DND-41 (cell line): ENCODE results near the gene CALHM6.

Experiments
- ATAC-seq: fragments of 200-7000 bp; cut with Tn5 transposase; 3 replicates; pipeline ENCODE4 v1.9.1; 2021; ENCODE audit warnings: low read depth; ENCODE audit not compliant: insufficient read depth
- DNase-seq: peaks from one replicate; pipeline ENCODE4 v3.0.0-alpha.2; 2020
- H2AFZ ChIP-seq: 2 replicates; pipeline ENCODE4 v1.6.0; 2012; ENCODE audit warnings: low read depth, low read length
- H3K27ac ChIP-seq: 2 replicates; pipeline ENCODE4 v1.5.1; 2012; ENCODE audit warnings: low read length, inconsistent platforms
- H3K27me3 ChIP-seq: fragments of 200-600 bp; sonication (generic); 2 replicates; pipeline ENCODE4 v1.6.0; 2012; ENCODE audit warnings: low read length, mild to moderate bottlenecking, inconsistent platforms; ENCODE audit not compliant: insufficient read depth, poor library complexity
- H3K36me3 ChIP-seq: 2 replicates; pipeline ENCODE4 v1.5.1; 2012; ENCODE audit warnings: low read length, inconsistent platforms; ENCODE audit not compliant: insufficient read depth
- H3K4me1 ChIP-seq: 2 replicates; pipeline ENCODE4 v1.5.1; 2012; ENCODE audit warnings: mild to moderate bottlenecking, low read length; ENCODE audit not compliant: insufficient read depth
- H3K4me2 ChIP-seq: 2 replicates; pipeline ENCODE4 v1.6.0; 2012; ENCODE audit warnings: mild to moderate bottlenecking, moderate library complexity, low read length, inconsistent platforms; ENCODE audit not compliant: insufficient read depth
- H3K4me3 ChIP-seq, 2 experiments: fragments of 200-600 bp in 1 of 2; shearing (Covaris generic) in 1 of 2; 2 replicates each; pipeline ENCODE4 v1.5.1; 2012 to 2016; ENCODE audit warnings: inconsistent platforms in 2 of 2, low read length in 2 of 2, mild to moderate bottlenecking in 2 of 2, low read depth in 1 of 2, moderate library complexity in 1 of 2
- H3K79me2 ChIP-seq: 2 replicates; pipeline ENCODE4 v1.6.0; 2012; ENCODE audit warnings: low read length, inconsistent platforms; ENCODE audit not compliant: insufficient read depth
- H3K9ac ChIP-seq: 2 replicates; pipeline ENCODE4 v1.6.0; 2012; ENCODE audit warnings: low read depth, mild to moderate bottlenecking, inconsistent platforms, low read length, moderate library complexity
- H3K9me3 ChIP-seq: 2 replicates; pipeline ENCODE4 v1.5.1; 2012; ENCODE audit warnings: low read length, moderate library complexity, mild to moderate bottlenecking, inconsistent platforms; ENCODE audit not compliant: insufficient read depth, severe bottlenecking
- H4K20me1 ChIP-seq: 2 replicates; pipeline ENCODE4 v1.6.0; 2012; ENCODE audit warnings: low read length; ENCODE audit not compliant: insufficient read depth
- CTCF ChIP-seq: IDR thresholded peaks from 2 replicates; pipeline ENCODE4 v1.5.1; 2012; ENCODE audit warnings: borderline replicate concordance, low read length, moderate library complexity, mild to moderate bottlenecking; ENCODE audit not compliant: poor library complexity, severe bottlenecking; ENCODE audit errors: extremely low read depth
- EZH2 ChIP-seq: IDR thresholded peaks from 3 replicates; pipeline ENCODE4 v1.6.1; 2012; ENCODE audit warnings: borderline replicate concordance, low read depth, mild to moderate bottlenecking, moderate library complexity, low read length, inconsistent platforms; ENCODE audit not compliant: severe bottlenecking

CALHM6 gene

GRCh38 chr6:116437656-116438055, 23.5 kb upstream of the CALHM6 start:
- Histone ChIP-seq H3K79me2 (no peaks in the 10 kb centered on the region), H3K27ac (no peak overlapping the region), H3K27me3 (no peaks in the 10 kb centered on the region), H3K4me1 (no peaks in the 10 kb centered on the region), H3K9me3 (no peaks in the 10 kb centered on the region), H3K9ac (no peak overlapping the region), H3K4me2 (no peak overlapping the region), H3K36me3 (no peaks in the 10 kb centered on the region), H3K4me3 (no peak overlapping the region), H2AFZ (no peak overlapping the region), H4K20me1 (no peaks in the 10 kb centered on the region)
- no peak for TF ChIP-seq EZH2
- TF ChIP-seq CTCF: no peak
- ATAC-seq (no peak), DNase-seq (no peak)

GRCh38 chr6:116438590-116439448, 22.4 kb upstream of the CALHM6 start:
- H3K27ac ChIP-seq: no peak overlapping the region
- H3K79me2 ChIP-seq: no peaks in the 10 kb centered on the region
- H2AFZ ChIP-seq: no peak overlapping the region
- no peak overlapping the region for H3K4me2 ChIP-seq
- ATAC-seq (no peak), DNase-seq (no peak)
- TF ChIP-seq CTCF (no peak), EZH2 (no peak)
- H3K4me3 ChIP-seq: no peak overlapping the region
- no peaks in the 10 kb centered on the region for H3K27me3 ChIP-seq
- H3K9ac ChIP-seq: no peak overlapping the region
- no peaks in the 10 kb centered on the region for H3K36me3 ChIP-seq
- H3K4me1 ChIP-seq: no peaks in the 10 kb centered on the region
- no peaks in the 10 kb centered on the region for H4K20me1 ChIP-seq
- no peaks in the 10 kb centered on the region for H3K9me3 ChIP-seq

GRCh38 chr6:116439522-116440051, 21.6 kb upstream of the CALHM6 start:
- H3K27ac ChIP-seq: no peak overlapping the region
- H3K9ac ChIP-seq: no peak overlapping the region
- no peaks in the 10 kb centered on the region for H3K27me3 ChIP-seq
- TF ChIP-seq CTCF: no peak
- TF ChIP-seq EZH2: no peak
- no peak for ATAC-seq
- H2AFZ ChIP-seq: no peak overlapping the region
- H4K20me1 ChIP-seq: no peaks in the 10 kb centered on the region
- DNase-seq: no peak
- H3K4me2 ChIP-seq: no peak overlapping the region
- H3K9me3 ChIP-seq: no peaks in the 10 kb centered on the region
- H3K36me3 ChIP-seq: no peaks in the 10 kb centered on the region
- H3K79me2 ChIP-seq: no peaks in the 10 kb centered on the region
- no peak overlapping the region for H3K4me3 ChIP-seq
- peaks cover 4% of the 10 kb centered on the region; the same call in 1 of the 2 replicates for H3K4me1 ChIP-seq
